Measurements from ENCODE around the gene TBX19. TPM values are rescaled to one million over a fixed set of nuclear protein-coding genes. Genes with fewer than 3 reads are reported as not detected.

TBX19 gene
- total and polyA plus RNA-seq, 10 of the 15 experiments (the other 5 are each of a cell fraction or from before 2014, with no cell fraction given), result 0.13 to 6.9 (median 1.2) TPM

DNA sequence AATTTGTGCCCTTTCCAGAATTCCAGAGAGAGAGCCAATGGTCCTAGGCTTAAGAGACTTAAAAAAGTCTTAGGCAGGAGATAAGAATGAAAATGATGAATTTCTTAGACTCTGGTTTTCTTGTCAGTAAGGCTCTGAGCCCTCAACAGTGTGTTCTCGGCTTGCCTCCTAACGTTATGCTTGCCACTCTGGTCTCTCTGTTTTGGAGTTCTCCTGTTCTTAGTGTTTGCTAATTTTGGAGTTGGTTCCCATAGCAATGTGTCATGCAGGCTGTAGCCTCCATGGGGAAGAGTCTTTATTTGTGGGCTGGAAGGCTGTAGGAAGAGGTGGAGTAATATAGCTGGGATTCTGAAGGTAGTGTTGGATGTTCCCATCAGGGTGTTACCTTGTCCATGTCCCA lies 19.9 kb downstream of the TBX19 start:
- FAIRE-seq (no peak), ATAC-seq (no peak), DNase-seq (ENCODE audit: low read depth, low spot score) (no peak)
- no peaks in the 10 kb centered on the region for H3K4me1 ChIP-seq (ENCODE audit: control insufficient read depth, insufficient read depth, low read length)
- no peak overlapping the region for H3K4me2 ChIP-seq (ENCODE audit: control insufficient read depth, insufficient read depth)
- no peak for TF ChIP-seq NFXL1 (IDR thresholded peaks at IDR 0.05; ENCODE audit: borderline replicate concordance)
- TF ChIP-seq EP300 (IDR thresholded peaks at IDR 0.05; ENCODE audit: borderline replicate concordance in 1 of 2, control insufficient read depth in 1 of 2, low read depth in 2 of 2, low read length in 2 of 2), result no peak
- TF ChIP-seq CUX1 (IDR thresholded peaks at IDR 0.05; ENCODE audit: insufficient replicate concordance, low read depth, low read length), result no peak
- TF ChIP-seq NRF1 (conservative IDR thresholded peaks at IDR 0.05; ENCODE audit: low read depth, low read length), result no peak
- no peak for TF ChIP-seq TARDBP (IDR thresholded peaks at IDR 0.05; ENCODE audit: borderline replicate concordance)
- TF ChIP-seq, protein P1, sequence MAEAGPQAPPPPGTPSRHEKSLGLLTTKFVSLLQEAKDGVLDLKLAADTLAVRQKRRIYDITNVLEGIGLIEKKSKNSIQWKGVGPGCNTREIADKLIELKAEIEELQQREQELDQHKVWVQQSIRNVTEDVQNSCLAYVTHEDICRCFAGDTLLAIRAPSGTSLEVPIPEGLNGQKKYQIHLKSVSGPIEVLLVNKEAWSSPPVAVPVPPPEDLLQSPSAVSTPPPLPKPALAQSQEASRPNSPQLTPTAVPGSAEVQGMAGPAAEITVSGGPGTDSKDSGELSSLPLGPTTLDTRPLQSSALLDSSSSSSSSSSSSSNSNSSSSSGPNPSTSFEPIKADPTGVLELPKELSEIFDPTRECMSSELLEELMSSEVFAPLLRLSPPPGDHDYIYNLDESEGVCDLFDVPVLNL (IDR thresholded peaks at IDR 0.05; ENCODE audit: low read depth, low read length), result no peak
- TF ChIP-seq SIX5 (IDR thresholded peaks at IDR 0.05; ENCODE audit: low read depth, low read length, severe bottlenecking), result no peak
- no peak for TF ChIP-seq PAX5 (IDR thresholded peaks at IDR 0.05; ENCODE audit: borderline replicate concordance, low read depth, low read length)
- TF ChIP-seq HCFC1 (IDR thresholded peaks at IDR 0.05; ENCODE audit: low read length), result no peak
- TF ChIP-seq, protein P2, sequence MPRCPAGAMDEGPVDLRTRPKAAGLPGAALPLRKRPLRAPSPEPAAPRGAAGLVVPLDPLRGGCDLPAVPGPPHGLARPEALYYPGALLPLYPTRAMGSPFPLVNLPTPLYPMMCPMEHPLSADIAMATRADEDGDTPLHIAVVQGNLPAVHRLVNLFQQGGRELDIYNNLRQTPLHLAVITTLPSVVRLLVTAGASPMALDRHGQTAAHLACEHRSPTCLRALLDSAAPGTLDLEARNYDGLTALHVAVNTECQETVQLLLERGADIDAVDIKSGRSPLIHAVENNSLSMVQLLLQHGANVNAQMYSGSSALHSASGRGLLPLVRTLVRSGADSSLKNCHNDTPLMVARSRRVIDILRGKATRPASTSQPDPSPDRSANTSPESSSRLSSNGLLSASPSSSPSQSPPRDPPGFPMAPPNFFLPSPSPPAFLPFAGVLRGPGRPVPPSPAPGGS (IDR thresholded peaks at IDR 0.05; ENCODE audit: borderline replicate concordance, insufficient read depth, low read depth, low read length, poor library complexity, severe bottlenecking), result no peak
- no peak for TF ChIP-seq STAT1 (conservative IDR thresholded peaks at IDR 0.05)
- no peak for TF ChIP-seq KAT2A (conservative IDR thresholded peaks at IDR 0.05; ENCODE audit: control insufficient read depth, low read depth, low read length)
- no peak for TF ChIP-seq CBX3 (IDR thresholded peaks at IDR 0.05; ENCODE audit: borderline replicate concordance, low read depth)
- TF ChIP-seq RBBP5 (conservative IDR thresholded peaks at IDR 0.05), result no peak
- TF ChIP-seq PAX8 (IDR thresholded peaks at IDR 0.05), result no peak
- TF ChIP-seq HDAC6 (IDR thresholded peaks at IDR 0.05; ENCODE audit: unreplicated experiment), result no peak
- no peak for TF ChIP-seq KDM1A (IDR thresholded peaks at IDR 0.05; ENCODE audit: borderline replicate concordance)
- no peak for TF ChIP-seq RCOR1 (conservative IDR thresholded peaks at IDR 0.05; ENCODE audit: low read depth, low read length)
- no peak for TF ChIP-seq HDGF (IDR thresholded peaks at IDR 0.05)
- no peak for TF ChIP-seq SP1 (IDR thresholded peaks at IDR 0.05; ENCODE audit: low read depth, low read length)
- H3K36me3 ChIP-seq (ENCODE audit: control insufficient read depth in 2 of 2, insufficient read depth in 2 of 2, low read length in 1 of 2), result no peaks in the 10 kb centered on the region
- H3K79me2 ChIP-seq (ENCODE audit: control insufficient read depth, insufficient read depth, low read length), result no peaks in the 10 kb centered on the region
- H4K20me1 ChIP-seq (ENCODE audit: control insufficient read depth, insufficient read depth), result no peaks in the 10 kb centered on the region
- no peak overlapping the region for H3K4me3 ChIP-seq
- in situ Hi-C loops (cut with MboI), result no loop called here
- no TSS peak for BruUV-seq (replicated peaks)
- H3K9me3 ChIP-seq (replicated peaks; ENCODE audit: control insufficient read depth, insufficient read depth, low read length), result no peaks in the 10 kb centered on the region
- H3K9ac ChIP-seq (ENCODE audit: control insufficient read depth, insufficient read depth, low read length), result no peak overlapping the region
- SMC1A ChIA-PET (ENCODE audit: uncharacterized antibody, unreplicated experiment), result no interaction called here
- intact Hi-C loops (cut with micrococcal nuclease; ENCODE audit: unreplicated experiment), result no loop called here
- no peaks in the 10 kb centered on the region for H3K27me3 ChIP-seq (replicated peaks in 1 of 2; ENCODE audit: control insufficient read depth in 2 of 2, insufficient read depth in 2 of 2, low read length in 1 of 2)
- 97% methylated on average over 2 of the region's 2 CpGs for WGBS (ENCODE audit: insufficient coverage, insufficient replicate concordance, low lambda C conversion rate, missing lambda C conversion rate)
- RAD21 ChIA-PET (ENCODE audit: unreplicated experiment), result no interaction called here
- no peak overlapping the region for H2AFZ ChIP-seq (ENCODE audit: control insufficient read depth, low read depth, low read length)
- H3K27ac ChIP-seq (ENCODE audit: control insufficient read depth, insufficient read depth), result no peak overlapping the region
- CTCF ChIA-PET, result interaction anchor here (1.0 to 1.1 kb wide), 2 partner anchors 66 to 207 kb away, joined by 3 read pairs; no protein-coding TSS in a partner anchor
- POLR2A ChIA-PET, result no interaction called here
